NCI-H187 (cell line): ENCODE measurements around the gene USP38.
"Not testable (repeated sequence)": the region's sequence is repeated elsewhere in the genome, so short reads cannot be mapped to it uniquely, and the experiment has no call there.

ENCODE experiments used
- DNase-seq, 2 experiments: peaks; one replicate each; lab custom pipeline; 2025; lab: John Stamatoyannopoulos, UW

The USP38 gene, protein sequence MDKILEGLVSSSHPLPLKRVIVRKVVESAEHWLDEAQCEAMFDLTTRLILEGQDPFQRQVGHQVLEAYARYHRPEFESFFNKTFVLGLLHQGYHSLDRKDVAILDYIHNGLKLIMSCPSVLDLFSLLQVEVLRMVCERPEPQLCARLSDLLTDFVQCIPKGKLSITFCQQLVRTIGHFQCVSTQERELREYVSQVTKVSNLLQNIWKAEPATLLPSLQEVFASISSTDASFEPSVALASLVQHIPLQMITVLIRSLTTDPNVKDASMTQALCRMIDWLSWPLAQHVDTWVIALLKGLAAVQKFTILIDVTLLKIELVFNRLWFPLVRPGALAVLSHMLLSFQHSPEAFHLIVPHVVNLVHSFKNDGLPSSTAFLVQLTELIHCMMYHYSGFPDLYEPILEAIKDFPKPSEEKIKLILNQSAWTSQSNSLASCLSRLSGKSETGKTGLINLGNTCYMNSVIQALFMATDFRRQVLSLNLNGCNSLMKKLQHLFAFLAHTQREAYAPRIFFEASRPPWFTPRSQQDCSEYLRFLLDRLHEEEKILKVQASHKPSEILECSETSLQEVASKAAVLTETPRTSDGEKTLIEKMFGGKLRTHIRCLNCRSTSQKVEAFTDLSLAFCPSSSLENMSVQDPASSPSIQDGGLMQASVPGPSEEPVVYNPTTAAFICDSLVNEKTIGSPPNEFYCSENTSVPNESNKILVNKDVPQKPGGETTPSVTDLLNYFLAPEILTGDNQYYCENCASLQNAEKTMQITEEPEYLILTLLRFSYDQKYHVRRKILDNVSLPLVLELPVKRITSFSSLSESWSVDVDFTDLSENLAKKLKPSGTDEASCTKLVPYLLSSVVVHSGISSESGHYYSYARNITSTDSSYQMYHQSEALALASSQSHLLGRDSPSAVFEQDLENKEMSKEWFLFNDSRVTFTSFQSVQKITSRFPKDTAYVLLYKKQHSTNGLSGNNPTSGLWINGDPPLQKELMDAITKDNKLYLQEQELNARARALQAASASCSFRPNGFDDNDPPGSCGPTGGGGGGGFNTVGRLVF

DNA sequence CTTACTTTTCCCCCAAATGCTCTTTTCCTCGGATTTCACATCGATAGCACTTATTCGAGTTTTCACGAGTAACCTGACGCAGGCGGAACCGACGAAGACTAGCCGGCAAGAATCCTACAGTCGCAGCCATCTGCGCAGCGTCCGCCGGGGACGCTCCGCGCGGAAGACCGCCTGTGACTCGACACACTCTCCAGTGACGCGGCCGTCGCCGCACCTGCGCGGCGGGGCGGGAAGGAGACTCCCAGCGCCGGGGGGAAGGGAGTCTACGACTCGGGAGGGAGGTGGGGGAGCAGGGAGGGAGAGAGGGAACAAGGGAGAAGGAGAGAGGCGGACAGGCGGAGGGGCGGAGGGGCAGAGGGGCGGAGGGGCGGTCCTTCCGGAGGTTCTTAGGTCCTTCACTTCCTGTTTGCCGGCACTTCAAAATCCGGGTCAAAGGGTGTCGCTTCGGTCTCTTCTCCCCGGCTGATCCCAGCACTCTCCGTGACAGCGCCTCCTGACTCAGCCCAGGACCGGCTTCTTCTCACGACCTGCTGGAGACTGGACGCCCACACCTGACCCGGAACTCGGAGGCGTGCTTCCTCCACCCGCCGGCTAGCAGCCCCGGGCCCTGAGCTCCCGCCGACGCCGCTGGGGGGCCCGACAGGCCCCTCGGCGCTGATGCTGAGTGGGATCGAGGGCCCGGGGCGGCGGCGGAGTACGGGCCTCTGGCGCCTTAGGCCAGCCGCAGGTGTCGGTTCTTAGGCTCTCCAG lies at the start of gene USP38:
TSS of gene USP38 (plus strand) at position 415 of the 750 bp plus-strand sequence. CDS start 534 bp downstream, outside the sequence.
- DNase-seq, result peak; percentile 43 to 80

DNA sequence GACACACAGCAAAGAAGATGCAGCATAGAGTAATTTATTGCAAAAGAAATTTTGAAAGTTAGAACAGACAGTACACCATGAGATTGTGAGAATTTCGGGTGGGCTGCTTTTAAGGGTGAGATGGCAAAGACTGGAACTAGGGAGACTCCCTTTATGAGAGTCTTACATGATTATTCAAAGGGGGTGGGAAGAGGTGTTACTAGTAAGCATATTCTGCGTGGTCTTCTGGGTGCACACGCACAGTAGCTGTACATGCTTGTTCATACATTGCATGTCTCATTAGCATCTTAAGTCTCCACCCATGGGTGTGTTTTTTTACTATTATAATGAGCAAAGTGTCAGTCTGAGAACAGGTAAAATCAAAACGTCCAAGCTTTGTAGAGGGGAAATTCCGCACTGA lies 49.4 kb upstream of the USP38 start:
- no peak for DNase-seq

DNA sequence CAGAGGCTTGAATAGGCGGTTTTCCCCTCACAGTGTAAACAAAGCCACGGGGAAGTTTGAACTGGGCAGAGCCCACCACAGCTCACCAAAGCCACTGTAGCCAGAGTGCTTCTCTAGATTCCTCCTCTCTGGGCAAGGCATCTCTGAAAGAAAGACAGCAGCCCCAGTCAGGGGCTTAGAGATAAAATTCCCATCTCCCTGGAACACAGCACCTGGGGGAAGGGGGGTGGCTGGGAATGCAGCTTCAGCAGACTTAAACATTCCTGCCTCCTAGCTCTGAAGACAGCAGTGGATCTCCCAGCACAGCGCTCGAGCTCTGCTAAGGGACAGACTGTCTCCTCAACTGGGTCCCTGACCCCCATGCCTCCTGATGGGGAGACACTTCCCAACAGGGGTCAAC lies 44.0 kb upstream of the USP38 start:
- no peak for DNase-seq

DNA sequence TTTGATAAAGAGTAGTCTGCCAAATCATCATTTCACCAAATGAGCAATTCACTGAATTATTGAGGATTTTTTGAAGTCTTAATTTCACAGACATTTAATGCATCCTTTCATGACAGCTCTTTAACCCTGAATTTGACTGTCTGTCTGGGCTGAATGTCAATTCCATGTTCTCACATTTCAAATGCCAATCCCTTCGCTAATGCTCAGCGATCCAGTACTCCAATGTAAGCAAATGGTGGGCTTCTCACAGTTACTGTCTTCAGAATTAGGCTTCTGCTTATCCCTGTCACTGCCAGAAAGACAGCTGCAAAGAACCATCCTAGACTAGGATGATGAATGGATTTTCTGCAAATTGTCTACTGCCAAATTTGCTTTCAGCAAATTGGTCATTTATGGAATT lies 36.2 kb upstream of the USP38 start:
- DNase-seq, result no peak

DNA sequence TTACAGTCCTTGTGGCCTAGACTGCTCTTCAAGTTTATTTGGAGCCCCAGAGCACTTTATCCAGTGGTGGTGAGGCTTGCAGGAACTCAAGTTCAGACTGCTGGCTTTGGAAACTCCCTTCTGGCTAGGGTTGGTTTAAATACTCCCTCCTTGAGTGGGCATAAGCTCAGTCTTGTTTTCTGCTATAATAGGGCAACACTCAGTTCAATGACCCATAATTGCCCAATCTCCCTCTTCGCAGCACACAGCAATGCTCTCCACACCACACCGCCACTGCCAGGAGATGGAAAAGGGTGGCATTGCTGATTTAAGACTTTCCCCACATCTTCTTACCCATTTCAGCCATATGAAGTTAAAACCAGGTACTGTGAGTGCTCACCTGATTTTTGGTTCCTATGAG lies 27.9 kb upstream of the USP38 start:
- DNase-seq, result no peak

DNA sequence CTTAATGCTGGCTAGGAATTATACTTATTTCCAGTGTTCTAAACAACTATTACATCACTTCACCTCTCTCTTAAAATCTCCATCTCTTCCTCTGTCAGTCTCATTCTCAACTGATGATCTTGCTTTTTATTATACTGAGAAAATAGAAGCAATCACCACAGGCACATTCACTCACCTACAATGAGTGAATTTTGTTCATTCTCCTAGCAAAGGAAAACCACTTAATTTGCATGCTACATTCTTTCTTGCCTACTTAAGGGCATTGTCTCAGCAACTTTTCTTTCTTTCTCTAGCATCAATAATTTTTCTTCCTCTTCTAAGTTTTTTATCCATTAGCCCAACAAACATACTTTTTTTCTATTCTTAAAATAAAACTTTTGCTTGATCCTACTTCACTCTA lies 21.1 kb upstream of the USP38 start:
- DNase-seq, result no peak

DNA sequence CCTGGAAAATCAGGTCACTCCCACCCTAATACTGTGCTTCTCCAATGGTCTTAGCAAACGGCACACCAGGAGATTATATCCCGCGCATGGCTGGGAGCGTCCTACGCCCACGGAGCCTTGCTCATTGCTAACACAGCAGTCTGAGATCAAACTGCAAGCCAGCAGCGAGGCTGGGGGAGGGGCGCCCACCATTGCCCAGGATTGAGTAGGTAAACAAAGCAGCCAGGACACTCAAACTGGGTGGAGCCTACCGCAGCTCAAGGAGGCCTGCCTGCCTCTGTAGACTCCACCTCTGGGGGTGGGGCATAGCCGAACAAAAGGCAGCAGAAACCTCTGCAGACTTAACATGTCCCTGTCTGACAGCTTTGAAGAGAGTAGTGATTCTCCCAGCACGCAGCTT lies 18.0 kb upstream of the USP38 start:
- DNase-seq, result not testable (repeated sequence)

DNA sequence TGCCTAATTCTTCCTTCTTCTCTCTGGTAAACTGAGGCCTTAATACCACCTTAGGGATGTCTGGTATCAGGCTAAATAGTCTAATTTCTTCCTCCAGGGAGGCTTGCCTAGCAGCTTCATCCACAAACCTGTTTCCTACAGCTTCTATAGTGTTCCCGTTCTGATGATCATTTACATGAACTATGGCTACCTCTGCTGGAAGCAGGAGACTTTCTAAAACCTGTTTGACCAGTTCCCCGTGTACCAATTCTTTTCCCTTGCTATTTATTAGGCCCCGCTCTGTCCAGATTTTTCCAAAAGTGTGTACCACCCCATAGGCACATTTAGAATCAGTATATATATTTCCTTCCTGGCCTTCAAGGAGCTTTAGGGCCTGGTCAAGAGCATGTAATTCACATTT lies 5.8 kb upstream of the USP38 start:
- no peak for DNase-seq

DNA sequence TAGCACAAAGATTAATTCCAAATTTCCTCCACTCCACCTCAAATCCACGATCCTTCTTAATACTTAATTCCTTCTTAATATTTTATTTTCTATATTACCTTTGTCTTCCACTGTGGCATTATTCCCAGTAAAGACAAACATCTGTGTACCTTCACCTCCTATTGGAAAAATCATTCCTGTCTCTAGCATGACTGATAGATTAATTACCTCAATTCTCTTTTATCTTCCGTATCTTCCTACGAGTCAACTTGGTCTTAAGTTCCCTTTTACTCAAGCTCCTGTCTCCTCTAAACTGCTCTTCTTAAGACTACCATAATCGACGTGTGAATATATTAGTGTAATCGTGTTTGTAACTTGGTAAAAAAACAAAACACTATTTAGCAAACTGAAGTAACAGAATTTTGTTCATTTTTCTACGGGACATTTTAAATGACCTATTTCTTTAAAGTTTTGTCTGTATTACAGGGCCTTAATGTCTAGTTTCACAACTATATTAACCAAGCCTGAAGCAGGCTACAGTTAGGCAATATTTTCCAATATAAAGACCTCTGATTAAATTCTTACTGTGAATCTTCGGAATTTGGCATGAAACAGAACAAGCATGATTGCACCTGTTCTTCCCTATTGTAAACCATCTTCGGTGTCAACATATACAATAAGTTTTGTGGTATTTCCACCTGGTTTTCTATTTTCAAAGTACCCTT lies 1.1 kb upstream of the USP38 start:
- DNase-seq, result peak in 1 of 2 experiments; percentile 13

DNA sequence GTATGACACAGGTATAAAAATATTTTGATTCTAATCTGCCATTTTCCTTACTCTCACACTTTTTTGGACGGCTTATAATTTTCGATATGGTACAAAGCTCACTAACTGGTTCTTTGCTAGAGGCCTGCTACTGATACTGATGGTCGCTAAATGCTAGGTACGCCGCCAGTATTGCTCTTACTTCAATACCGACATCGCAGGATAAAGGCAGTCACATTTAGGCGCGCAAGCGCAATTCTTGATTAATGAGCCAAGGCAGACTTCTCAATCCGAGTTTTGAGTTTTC lies 557 bp upstream of the USP38 start:
- DNase-seq, result no peak

DNA sequence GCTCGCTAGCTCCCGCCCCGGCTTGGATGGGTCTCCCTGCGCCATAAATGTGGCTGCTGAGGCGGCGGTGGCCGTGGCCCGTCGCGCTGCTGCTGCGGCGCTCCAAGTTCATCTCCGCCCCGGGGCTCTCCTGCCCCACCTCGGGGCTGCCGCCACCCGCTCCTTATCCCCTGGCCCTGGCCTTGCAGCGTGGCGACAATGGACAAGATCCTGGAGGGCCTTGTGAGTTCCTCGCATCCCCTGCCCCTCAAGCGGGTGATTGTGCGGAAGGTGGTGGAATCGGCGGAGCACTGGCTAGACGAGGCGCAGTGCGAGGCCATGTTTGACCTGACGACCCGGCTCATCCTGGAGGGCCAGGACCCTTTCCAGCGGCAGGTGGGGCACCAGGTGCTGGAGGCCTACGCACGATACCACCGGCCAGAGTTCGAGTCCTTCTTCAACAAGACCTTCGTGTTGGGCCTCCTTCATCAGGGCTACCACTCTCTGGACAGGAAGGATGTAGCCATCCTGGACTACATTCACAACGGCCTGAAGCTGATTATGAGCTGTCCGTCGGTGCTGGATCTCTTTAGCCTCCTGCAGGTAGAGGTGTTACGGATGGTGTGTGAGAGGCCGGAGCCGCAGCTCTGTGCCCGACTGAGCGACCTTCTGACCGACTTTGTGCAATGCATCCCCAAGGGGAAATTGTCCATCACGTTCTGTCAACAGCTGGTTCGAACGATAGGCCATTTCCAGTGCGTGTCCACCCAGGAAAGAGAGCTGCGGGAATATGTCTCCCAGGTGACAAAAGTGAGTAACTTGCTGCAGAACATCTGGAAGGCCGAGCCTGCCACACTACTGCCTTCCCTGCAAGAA lies 763 bp downstream of the USP38 start:
- DNase-seq, result peak in 1 of 2 experiments; percentile 28

DNA sequence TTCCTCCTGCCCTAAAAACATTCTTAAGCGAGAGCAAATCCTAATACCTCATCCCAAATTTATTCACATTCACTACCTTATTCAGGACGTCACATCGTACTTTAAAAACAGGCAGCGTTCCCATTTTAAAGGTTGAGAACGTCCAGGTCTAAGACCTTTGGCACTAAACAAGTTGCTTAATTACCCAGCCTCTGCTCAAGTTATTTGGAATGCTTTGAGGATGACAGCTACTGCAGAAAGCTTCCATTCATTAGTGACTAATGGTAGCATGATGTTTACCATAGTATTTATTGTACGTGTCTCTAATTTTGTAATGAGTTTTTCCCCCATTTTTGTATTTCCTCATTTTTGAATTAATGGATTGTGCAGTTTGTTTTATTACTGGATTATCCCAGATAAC lies 1.5 kb downstream of the USP38 start:
- no peak for DNase-seq

DNA sequence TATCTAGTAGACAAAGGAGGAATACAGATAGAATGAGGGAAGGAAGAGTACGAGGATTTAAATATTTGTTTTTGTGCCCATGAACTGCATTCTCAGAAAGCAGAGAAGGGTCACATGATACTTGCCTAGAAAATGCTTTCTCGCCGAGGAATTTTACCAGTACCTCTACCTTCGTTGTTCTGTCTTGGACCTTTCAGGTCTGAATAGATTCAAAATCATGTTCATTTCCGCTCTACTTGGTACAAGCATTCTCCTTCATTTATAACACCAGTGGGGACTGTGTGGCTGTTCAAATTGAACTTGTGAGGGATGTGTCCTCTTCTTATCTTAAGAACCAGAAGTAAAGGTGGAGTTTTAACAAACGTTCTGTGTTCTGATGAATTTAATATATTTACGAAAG lies 1.9 kb downstream of the USP38 start:
- no peak for DNase-seq

DNA sequence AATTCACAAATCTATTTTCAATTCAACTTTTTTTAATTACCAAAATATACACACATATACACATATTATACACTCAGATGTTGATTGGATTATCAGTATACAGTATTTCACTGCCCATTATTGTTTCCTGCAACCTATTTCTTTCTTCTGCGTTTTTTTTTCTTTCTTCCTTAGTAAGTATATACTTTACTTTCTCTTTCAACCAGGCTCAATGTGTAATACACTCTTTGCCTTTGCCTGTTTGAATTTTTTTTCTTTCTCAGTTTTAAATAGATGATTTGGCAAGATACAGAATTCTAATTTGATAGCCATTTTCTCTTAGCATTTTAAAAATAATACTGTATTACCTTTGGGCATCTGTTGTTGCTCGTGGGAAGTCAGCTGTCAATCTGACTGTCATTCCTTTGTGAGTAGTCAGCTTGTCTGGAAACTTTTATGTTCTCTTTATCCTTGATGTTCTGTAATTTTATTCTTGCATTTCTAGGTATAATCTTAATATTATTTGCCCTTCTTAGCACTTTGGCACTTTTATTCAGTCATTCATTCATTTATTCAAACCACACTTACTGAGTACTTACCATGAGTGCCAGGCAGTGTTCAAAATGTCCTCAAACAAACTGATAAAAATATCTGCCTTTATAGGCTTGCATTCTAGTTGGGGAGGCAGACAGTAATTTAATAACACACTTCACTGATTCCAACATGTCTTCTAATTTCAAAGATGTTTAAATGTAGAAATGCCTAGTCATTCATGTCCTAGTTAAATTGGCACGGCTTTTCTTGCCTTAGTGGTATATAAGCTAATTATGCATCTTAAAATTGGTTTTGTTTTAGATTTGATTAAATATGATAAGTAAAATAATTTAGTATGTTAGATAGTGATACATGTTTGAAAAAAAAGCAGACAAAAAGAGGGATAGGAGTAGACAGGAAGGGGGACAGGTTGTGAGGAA lies 3.7 kb downstream of the USP38 start:
- no peak for DNase-seq

DNA sequence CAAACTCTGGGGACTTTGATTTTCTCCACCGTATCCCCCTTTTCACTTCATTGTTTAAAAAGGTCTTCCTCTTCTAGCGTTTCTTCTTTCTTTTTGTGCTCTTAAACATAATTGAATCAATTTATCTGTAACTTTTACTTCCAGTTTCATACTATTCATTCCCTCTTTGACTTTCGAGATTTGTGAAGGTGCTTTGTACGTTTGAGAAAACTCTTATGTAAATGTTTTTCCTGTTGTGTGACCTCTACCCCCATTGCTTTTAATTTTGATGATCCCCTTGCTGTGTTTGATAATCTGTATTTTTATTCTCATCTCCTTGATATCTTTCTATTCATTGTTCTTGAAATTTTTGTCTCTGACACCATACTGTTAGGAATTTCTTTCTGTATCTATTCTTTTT lies 4.8 kb downstream of the USP38 start:
- DNase-seq, result no peak

DNA sequence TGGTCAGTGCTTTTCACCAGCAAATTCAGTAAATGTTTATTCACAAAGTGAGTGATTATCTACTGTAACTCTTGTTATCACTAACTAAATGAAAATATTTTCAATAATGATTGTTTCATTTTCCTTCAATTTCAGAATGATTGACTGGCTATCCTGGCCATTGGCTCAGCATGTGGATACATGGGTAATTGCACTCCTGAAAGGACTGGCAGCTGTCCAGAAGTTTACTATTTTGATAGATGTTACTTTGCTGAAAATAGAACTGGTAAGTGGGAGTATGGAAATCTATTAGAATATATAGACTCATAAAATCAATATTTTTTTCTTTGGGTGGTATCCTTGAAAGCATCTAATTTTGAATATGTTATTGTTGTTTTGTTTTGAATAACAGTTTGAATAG lies 10.9 kb downstream of the USP38 start:
- DNase-seq, result no peak

DNA sequence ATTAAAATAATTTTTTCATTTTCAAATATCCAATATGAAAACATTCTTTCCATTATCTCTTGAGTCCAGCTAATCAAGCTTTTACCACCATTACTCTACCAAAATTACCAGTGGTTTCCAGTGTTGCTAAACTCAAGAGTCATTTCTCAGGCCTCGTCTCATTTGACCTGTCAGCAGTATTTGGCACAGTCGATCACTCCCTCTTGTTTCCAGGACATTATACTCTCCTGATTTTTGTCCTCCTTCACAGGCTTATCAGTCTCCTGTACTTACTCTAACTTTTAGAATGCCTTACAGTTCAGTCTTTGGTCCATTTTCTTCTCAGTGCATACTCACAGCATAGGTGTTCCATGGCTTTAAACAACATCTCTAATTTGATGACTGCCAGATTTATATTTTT lies 11.6 kb downstream of the USP38 start:
- no peak for DNase-seq

DNA sequence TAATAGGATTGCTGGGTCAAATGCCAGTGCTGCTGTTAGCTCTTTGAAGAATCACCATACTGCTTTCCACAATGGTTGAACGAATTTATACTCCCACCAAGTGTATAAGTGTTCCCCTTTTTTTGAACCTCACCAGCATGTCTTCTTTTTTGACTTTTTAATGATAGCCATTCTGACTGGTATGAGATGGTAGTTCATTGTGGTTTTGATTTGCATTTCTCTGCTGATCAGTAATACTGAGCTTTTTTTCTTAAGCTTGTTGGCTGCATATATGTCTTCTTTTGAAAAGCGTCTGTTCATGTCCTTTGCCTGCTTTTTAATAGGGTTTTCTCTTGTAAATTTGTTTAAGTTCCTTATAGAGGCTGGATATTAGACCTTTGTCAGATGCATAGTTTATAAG lies 14.8 kb downstream of the USP38 start:
- DNase-seq, result no peak

DNA sequence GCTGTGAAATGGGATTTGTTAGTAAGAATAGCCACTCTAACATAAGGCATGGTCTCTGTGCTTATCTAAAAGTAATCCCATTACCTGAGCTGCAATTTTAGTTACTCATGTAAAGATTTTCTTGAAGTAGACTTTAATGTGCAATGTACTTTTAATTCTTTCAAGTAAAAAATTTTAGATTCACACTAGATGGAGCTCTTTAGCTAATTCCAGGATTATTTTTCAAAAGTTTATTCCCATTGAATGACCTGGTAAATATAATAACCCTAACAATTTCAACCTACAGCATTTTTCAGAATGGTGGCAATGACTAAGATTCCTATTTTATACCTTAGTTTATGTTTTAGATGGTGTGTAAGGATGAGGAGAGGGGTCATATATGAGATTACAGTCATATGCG lies 18.1 kb downstream of the USP38 start:
- no peak for DNase-seq

DNA sequence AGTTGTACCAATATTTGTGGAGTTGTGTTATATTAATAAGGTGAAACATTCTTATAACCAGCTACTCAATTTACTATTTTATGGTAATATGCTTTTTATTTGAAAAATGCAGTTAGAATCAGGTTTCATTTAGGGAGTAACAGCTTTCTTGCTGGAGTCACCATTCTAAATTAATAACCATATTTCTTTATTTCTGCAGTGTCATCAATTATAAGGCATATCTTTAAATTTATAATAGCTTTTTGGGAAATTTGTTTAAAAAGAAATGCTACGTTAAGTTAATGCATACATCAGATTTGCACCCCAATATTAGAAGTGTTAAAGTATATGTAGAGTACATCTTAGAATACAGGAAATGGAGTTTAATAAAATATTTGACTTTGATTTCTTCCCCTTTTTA lies 18.9 kb downstream of the USP38 start:
- DNase-seq, result no peak
